IMR-90 (cell line): ENCODE results near the gene HOTAIR. TPM values are rescaled to one million over a fixed set of nuclear protein-coding genes. Genes with fewer than 3 reads are reported as not detected.

Experiments used
- ATAC-seq: fragments of 200-7000 bp; cut with Tn5 transposase; 2 replicates; pipeline ENCODE4 v1.9.1; 2020; ENCODE audit warnings: low read depth, mild to moderate bottlenecking, moderate library complexity
- BruUV-seq: library from RNA; stranded (reverse); fragments of 400-500 nt; replicated peaks from 2 replicates; lab custom pipeline; 2021; lab: Mats Ljungman, UMichigan
- CTCF ChIA-PET: fragments of 300-600 bp; formaldehyde crosslinking; extraction: SDS; loops from one replicate; lab custom pipeline; 2021; ENCODE audit warnings: antibody characterized with exemption; lab: Yijun Ruan, JAX
- POLR2A ChIA-PET: fragments of 300-600 bp; sonication (Branson Sonifier 250); formaldehyde crosslinking; loops from one replicate; lab custom pipeline; 2022; ENCODE audit warnings: antibody characterized with exemption; ENCODE audit not compliant: unreplicated experiment; lab: Charles Lee
- DNase-seq: peaks from one replicate; pipeline ENCODE4 v3.0.0; 2013
- H2AFZ ChIP-seq: replicated peaks from 2 replicates; pipeline ENCODE3; 2013; ENCODE audit warnings: low read length, mild to moderate bottlenecking; ENCODE audit not compliant: poor library complexity
- H2AK5ac ChIP-seq: 2 replicates; pipeline ENCODE4 v1.6.1; 2013; ENCODE audit warnings: low read depth, low read length, inconsistent platforms
- H2AK9ac ChIP-seq: replicated peaks from 2 replicates; pipeline ENCODE3; 2013; ENCODE audit warnings: mild to moderate bottlenecking, low read depth, low read length, moderate library complexity; ENCODE audit not compliant: poor library complexity
- H2BK120ac ChIP-seq: 2 replicates; pipeline ENCODE4 v1.6.1; 2013; ENCODE audit warnings: low read depth, low read length, inconsistent platforms
- H2BK15ac ChIP-seq: 3 replicates; pipeline ENCODE4 v1.6.1; 2013; ENCODE audit warnings: low read depth, low read length, inconsistent platforms
- H2BK20ac ChIP-seq: 2 replicates; pipeline ENCODE4 v1.6.1; 2013; ENCODE audit warnings: low read depth, mild to moderate bottlenecking, inconsistent platforms, low read length, moderate library complexity
- H2BK5ac ChIP-seq: 2 replicates; pipeline ENCODE4 v1.6.1; 2013; ENCODE audit warnings: mild to moderate bottlenecking, low read depth, low read length, inconsistent platforms; ENCODE audit not compliant: poor library complexity, severe bottlenecking
- H3K14ac ChIP-seq: replicated peaks from 2 replicates; pipeline ENCODE4 v1.6.1; 2013; ENCODE audit warnings: low read depth, low read length, inconsistent platforms
- H3K18ac ChIP-seq: 2 replicates; pipeline ENCODE4 v1.6.1; 2013; ENCODE audit warnings: low read depth, low read length, control low read depth
- H3K23ac ChIP-seq: 2 replicates; pipeline ENCODE4 v1.6.1; 2013; ENCODE audit warnings: low read depth, low read length, inconsistent platforms
- H3K27ac ChIP-seq: 2 replicates; pipeline ENCODE4 v1.5.1; 2013; ENCODE audit warnings: mild to moderate bottlenecking, control low read depth, low read length; ENCODE audit not compliant: insufficient read depth
- H3K27me3 ChIP-seq: 2 replicates; pipeline ENCODE4 v1.6.1; 2013; ENCODE audit warnings: low read length; ENCODE audit not compliant: control insufficient read depth, insufficient read depth
- H3K36me3 ChIP-seq: 2 replicates; pipeline ENCODE4 v1.6.1; 2013; ENCODE audit warnings: low read length, mixed read lengths; ENCODE audit not compliant: control insufficient read depth, insufficient read depth
- H3K4ac ChIP-seq: 2 replicates; pipeline ENCODE4 v1.6.1; 2013; ENCODE audit warnings: low read depth, low read length, inconsistent platforms
- H3K4me1 ChIP-seq: 2 replicates; pipeline ENCODE4 v1.6.1; 2013; ENCODE audit warnings: low read length, mixed read lengths; ENCODE audit not compliant: control insufficient read depth, insufficient read depth
- H3K4me2 ChIP-seq: 2 replicates; pipeline ENCODE4 v1.6.1; 2013; ENCODE audit warnings: low read depth, mild to moderate bottlenecking, control low read depth, low read length, moderate library complexity
- H3K4me3 ChIP-seq: 2 replicates; pipeline ENCODE4 v1.5.1; 2013; ENCODE audit warnings: low read depth, mild to moderate bottlenecking, control low read depth, low read length, moderate library complexity; ENCODE audit not compliant: insufficient read depth
- H3K56ac ChIP-seq: 2 replicates; pipeline ENCODE4 v1.6.1; 2013; ENCODE audit warnings: low read length, inconsistent platforms; ENCODE audit not compliant: insufficient read depth; ENCODE audit errors: extremely low read depth
- H3K79me1 ChIP-seq, 2 experiments: 2 replicates each; pipeline ENCODE4 v1.6.1; 2013; ENCODE audit warnings: low read length in 2 of 2, inconsistent platforms in 1 of 2, low read depth in 1 of 2
- H3K9ac ChIP-seq: 2 replicates; pipeline ENCODE4 v1.6.1; 2013; ENCODE audit warnings: low read depth, low read length, control low read depth
- H3K9me1 ChIP-seq: 2 replicates; pipeline ENCODE4 v1.6.1; 2013; ENCODE audit warnings: low read length, inconsistent platforms; ENCODE audit not compliant: insufficient read depth
- H3K9me3 ChIP-seq: 2 replicates; pipeline ENCODE4 v1.6.1; 2013; ENCODE audit warnings: low read length; ENCODE audit not compliant: control insufficient read depth, insufficient read depth
- H4K20me1 ChIP-seq: 2 replicates; pipeline ENCODE4 v1.6.1; 2013; ENCODE audit warnings: low read length, inconsistent platforms; ENCODE audit not compliant: insufficient read depth
- H4K5ac ChIP-seq: 2 replicates; pipeline ENCODE4 v1.6.1; 2013; ENCODE audit warnings: mild to moderate bottlenecking, low read depth, low read length, control low read depth
- H4K8ac ChIP-seq, 2 experiments: 2 replicates each; pipeline ENCODE4 v1.6.1; 2013; ENCODE audit warnings: low read depth in 2 of 2, low read length in 2 of 2, control low read depth in 1 of 2, inconsistent platforms in 1 of 2
- H4K91ac ChIP-seq: 2 replicates; pipeline ENCODE4 v1.6.1; 2013; ENCODE audit warnings: low read depth, low read length, inconsistent platforms; ENCODE audit not compliant: insufficient read depth
- POLR2A ChIP-seq: IDR thresholded peaks from 2 replicates; pipeline ENCODE4 v1.6.1; 2012; ENCODE audit warnings: mild to moderate bottlenecking, low read depth, low read length
- WGBS, 2 experiments: methylation state at CpG; one replicate each; pipeline versions ENCODE4 v1.1.5 to v1.1.7; 2013; ENCODE audit warnings: missing lambda C conversion rate in 2 of 2; ENCODE audit not compliant: insufficient read length in 1 of 2; ENCODE audit errors: extremely low coverage in 2 of 2; 5-methylcytosine and 5-hydroxymethylcytosine counted together
- dilution Hi-C: fragments of 300-500 bp; cut with HindIII; formaldehyde crosslinking; loops from one replicate; pipeline ENCODE4 v1.14.3; 2018; ENCODE audit warnings: low sequenced_read_pairs; ENCODE audit not compliant: unreplicated experiment
- in situ Hi-C: fragments of 300-500 bp; cut with MboI; formaldehyde crosslinking; loops from 3 replicates; pipeline ENCODE4 v1.14.3; 2019; ENCODE audit warnings: low sequenced_read_pairs, inconsistent platforms, mixed read lengths
- intact Hi-C: fragments of 100-400 bp; cut with micrococcal nuclease; formaldehyde crosslinking; loops from 2 replicates; pipeline ENCODE4 v1.10.0; 2022
- polyA plus RNA-seq, 3 experiments: library from polyadenylated mRNA; depleted of rRNA; stranded (reverse); fragments of >200 nt; gene quantifications; 2 replicates each; pipeline ENCODE4 v1.2.3, GENCODE V29; 2012; ENCODE audit warnings: low replicate concordance in 1 of 3
- total RNA-seq: library from RNA; depleted of rRNA; stranded (reverse); fragments of >200 nt; gene quantifications from 2 replicates; pipeline ENCODE4 v1.2.3, GENCODE V29; 2012
- TF ChIP-seq, protein P1 (sequence below): fragments of 150-350 bp; IDR thresholded peaks from 2 replicates; pipeline ENCODE4 v1.6.1; 2017; ENCODE audit warnings: mild to moderate bottlenecking, antibody characterized with exemption, low read length, low read depth

HOTAIR gene
- total and polyA plus RNA-seq, 2 of the 4 experiments (the other 2 are of a cell fraction): not detected

DNA sequence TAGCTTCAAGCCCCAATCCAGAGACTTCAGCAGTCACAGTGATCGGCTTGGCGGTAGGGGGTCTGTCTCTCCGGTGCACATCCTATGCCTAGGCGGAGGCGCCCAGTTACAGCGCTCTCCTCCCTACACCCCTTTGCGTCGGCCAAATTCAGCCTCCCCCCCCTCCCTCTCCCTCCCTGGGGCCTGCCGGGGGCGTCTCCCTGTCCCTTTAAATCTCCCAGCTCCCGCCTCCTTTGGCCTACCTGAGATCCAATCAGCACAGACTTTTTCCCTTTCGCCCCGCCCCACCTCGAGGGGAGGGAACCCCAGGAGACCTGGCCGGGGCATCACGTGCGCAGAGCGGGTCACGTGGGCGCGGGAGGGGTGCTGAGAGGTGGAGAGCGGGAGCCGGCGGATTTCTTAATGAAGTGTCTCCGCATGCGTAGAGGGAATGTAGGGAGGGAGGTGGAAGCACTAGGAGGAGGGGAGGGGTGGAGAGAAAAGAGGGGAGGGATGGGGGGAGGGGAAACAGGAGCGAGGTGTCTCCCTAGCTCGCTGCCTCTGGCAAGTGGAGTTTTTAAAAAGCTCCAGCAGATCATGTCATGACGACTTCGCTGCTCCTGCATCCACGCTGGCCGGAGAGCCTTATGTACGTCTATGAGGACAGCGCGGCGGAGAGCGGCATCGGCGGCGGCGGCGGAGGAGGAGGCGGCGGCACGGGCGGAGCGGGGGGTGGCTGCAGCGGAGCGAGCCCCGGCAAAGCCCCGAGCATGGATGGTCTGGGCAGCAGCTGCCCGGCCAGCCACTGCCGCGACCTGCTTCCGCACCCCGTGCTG is 36.2 kb downstream of the HOTAIR start, which contains the start of gene HOXC13:
TSS of gene HOXC13 (plus strand) at position 506 of the 815 bp plus-strand sequence. CDS start at position 582, 76 bp downstream.
- Histone ChIP-seq H3K9ac (no peak within 1 kb of the TSS), H3K18ac (no peak within 1 kb of the TSS), H2AFZ (peak within 1 kb of the TSS; percentile 43), H4K91ac (no peak within 1 kb of the TSS), H2BK120ac (no peak within 1 kb of the TSS), H3K23ac (no peak within 1 kb of the TSS), H3K4me1 (no peaks in the 10 kb centered on the region), H2AK5ac (no peak within 1 kb of the TSS), H3K4me2 (no peak within 1 kb of the TSS), H4K8ac (no peak within 1 kb of the TSS), H2AK9ac (no peak within 1 kb of the TSS), H3K9me1 (no peaks in the 10 kb centered on the region), H2BK5ac (no peak within 1 kb of the TSS), H2BK20ac (no peak within 1 kb of the TSS), H3K56ac (no peak within 1 kb of the TSS), H2BK15ac (no peak within 1 kb of the TSS), H4K5ac (no peak within 1 kb of the TSS), H3K79me1 (no peaks in the 10 kb centered on the region), H3K4ac (no peak within 1 kb of the TSS), H3K27ac (no peak within 1 kb of the TSS), H3K27me3 (peaks cover 87% of the 10 kb centered on the region), H3K9me3 (peaks cover 9% of the 10 kb centered on the region), H3K36me3 (no peaks in the 10 kb centered on the region), H4K20me1 (no peaks in the 10 kb centered on the region), H3K14ac (no peak within 1 kb of the TSS), H3K4me3 (no peak within 1 kb of the TSS)
- WGBS, 2 experiments: 1% methylated on average over 25 of the region's 56 CpGs; no CpG with 5 or more reads in 1 of the 2 experiments
- intact Hi-C loops (no loop called here), in situ Hi-C loops (no loop called here), dilution Hi-C loops (no loop called here)
- ChIA-PET CTCF (no interaction called here), POLR2A (no interaction called here)
- no peak for ATAC-seq
- TF ChIP-seq, protein P1, sequence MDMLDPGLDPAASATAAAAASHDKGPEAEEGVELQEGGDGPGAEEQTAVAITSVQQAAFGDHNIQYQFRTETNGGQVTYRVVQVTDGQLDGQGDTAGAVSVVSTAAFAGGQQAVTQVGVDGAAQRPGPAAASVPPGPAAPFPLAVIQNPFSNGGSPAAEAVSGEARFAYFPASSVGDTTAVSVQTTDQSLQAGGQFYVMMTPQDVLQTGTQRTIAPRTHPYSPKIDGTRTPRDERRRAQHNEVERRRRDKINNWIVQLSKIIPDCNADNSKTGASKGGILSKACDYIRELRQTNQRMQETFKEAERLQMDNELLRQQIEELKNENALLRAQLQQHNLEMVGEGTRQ: peak; percentile 78
- TF ChIP-seq POLR2A: no peak
- no TSS peak for BruUV-seq
- DNase-seq: no peak
